H1 (cell line): ENCODE data around the gene TMEM222.

Experiments used
- EGR1 ChIP-seq: IDR thresholded peaks from 2 replicates; pipeline ENCODE4 v1.6.1; 2011; ENCODE audit warnings: low read depth, low read length, borderline replicate concordance
- EZH2 ChIP-seq: fragments of 200-600 bp; sonication (generic); IDR thresholded peaks from 2 replicates; pipeline ENCODE4 v1.7.1; 2012; ENCODE audit warnings: low read depth, mild to moderate bottlenecking, moderate library complexity, low read length, inconsistent platforms; ENCODE audit not compliant: severe bottlenecking
- MAX ChIP-seq: IDR thresholded peaks from 2 replicates; pipeline ENCODE4 v1.6.1; 2012; ENCODE audit warnings: inconsistent platforms
- NRF1 ChIP-seq: IDR thresholded peaks from 2 replicates; pipeline ENCODE4 v1.6.1; 2011; ENCODE audit warnings: mild to moderate bottlenecking, low read depth, low read length, improper control_type of control experiment
- TF ChIP-seq, protein P1 (sequence below), 3 experiments: IDR thresholded peaks; 1 replicate in 2 of 3; 2 replicates in 1 of 3; pipeline versions ENCODE4 v1.5.1 to v1.6.1; 2011; ENCODE audit warnings: low read length in 3 of 3, mild to moderate bottlenecking in 3 of 3, inconsistent platforms in 2 of 3, low read depth in 1 of 3, moderate library complexity in 1 of 3; ENCODE audit not compliant: insufficient read depth in 1 of 3; ENCODE audit errors: control extremely low read depth in 1 of 3

- TF ChIP-seq, protein P1, sequence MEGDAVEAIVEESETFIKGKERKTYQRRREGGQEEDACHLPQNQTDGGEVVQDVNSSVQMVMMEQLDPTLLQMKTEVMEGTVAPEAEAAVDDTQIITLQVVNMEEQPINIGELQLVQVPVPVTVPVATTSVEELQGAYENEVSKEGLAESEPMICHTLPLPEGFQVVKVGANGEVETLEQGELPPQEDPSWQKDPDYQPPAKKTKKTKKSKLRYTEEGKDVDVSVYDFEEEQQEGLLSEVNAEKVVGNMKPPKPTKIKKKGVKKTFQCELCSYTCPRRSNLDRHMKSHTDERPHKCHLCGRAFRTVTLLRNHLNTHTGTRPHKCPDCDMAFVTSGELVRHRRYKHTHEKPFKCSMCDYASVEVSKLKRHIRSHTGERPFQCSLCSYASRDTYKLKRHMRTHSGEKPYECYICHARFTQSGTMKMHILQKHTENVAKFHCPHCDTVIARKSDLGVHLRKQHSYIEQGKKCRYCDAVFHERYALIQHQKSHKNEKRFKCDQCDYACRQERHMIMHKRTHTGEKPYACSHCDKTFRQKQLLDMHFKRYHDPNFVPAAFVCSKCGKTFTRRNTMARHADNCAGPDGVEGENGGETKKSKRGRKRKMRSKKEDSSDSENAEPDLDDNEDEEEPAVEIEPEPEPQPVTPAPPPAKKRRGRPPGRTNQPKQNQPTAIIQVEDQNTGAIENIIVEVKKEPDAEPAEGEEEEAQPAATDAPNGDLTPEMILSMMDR (IDR thresholded peaks at IDR 0.05; ENCODE audit: control extremely low read depth in 1 of 3, insufficient read depth in 1 of 3, low read depth in 1 of 3, low read length in 3 of 3) = no peak
- no peak for TF ChIP-seq MAX
- TF ChIP-seq EZH2 = no peak
- TF ChIP-seq EGR1 = no peak
- no peak for TF ChIP-seq NRF1
Observed at GRCh38 chr1:27358928-27359313, 37.0 kb downstream of the TMEM222 start.
